ENCODE results near the gene KCNJ3. TPM values are rescaled to one million over a fixed set of nuclear protein-coding genes. Genes with fewer than 3 reads are reported as not detected.

KCNJ3 gene
- total RNA-seq, 1 experiment from 2014 or later, result 0.11 TPM

DNA sequence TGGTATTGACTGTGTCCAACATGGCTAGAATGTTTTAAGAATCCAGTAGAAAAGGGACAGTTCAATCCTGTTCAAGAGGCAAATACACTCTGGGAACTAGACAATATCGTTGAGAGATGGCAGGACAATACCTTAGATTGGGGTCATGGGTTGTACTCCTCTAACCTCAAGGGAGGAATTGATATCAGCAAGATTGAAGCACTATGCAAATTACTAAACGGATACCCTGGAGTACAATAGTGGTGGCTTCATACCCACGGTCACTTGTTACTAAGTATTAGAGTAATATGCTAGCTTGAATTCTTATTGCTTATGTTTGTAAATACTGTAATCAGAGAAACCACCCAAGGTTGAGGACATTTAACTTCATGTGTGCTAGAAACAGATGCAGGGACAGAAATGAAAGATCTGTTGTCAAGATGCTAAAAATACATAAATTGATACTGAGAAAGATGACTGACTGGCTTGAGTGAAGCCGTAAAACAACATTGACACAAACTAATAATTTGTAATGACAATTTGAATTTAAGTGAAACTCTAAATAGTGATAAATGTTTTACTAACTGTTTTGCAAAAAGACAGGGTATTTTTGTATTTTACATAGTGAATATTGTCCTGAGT lies 73.3 kb downstream of the KCNJ3 start:
- no peaks in the 10 kb centered on the region for H3K36me3 Mint-ChIP-seq (ENCODE audit: insufficient read depth in 1 of 3, low read depth in 3 of 3)
- TF ChIP-seq, protein P1, sequence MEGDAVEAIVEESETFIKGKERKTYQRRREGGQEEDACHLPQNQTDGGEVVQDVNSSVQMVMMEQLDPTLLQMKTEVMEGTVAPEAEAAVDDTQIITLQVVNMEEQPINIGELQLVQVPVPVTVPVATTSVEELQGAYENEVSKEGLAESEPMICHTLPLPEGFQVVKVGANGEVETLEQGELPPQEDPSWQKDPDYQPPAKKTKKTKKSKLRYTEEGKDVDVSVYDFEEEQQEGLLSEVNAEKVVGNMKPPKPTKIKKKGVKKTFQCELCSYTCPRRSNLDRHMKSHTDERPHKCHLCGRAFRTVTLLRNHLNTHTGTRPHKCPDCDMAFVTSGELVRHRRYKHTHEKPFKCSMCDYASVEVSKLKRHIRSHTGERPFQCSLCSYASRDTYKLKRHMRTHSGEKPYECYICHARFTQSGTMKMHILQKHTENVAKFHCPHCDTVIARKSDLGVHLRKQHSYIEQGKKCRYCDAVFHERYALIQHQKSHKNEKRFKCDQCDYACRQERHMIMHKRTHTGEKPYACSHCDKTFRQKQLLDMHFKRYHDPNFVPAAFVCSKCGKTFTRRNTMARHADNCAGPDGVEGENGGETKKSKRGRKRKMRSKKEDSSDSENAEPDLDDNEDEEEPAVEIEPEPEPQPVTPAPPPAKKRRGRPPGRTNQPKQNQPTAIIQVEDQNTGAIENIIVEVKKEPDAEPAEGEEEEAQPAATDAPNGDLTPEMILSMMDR (conservative IDR thresholded peaks at IDR 0.05), result no peak

More for the DNA sequence above, 73.3 kb downstream of the KCNJ3 start:
- H3K27me3 ChIP-seq (ENCODE audit: insufficient read depth, low read length), result no peaks in the 10 kb centered on the region
- H3K23ac ChIP-seq (ENCODE audit: insufficient read length, low read depth, low read length), result no peak overlapping the region
- H4K20me1 ChIP-seq (ENCODE audit: control insufficient read depth, insufficient read depth, insufficient read length), result no peaks in the 10 kb centered on the region
- no peak overlapping the region for H3K4me3 Mint-ChIP-seq
- H3K9me3 Mint-ChIP-seq, result no peaks in the 10 kb centered on the region; a peak in 1 of 5 replicates
- H3K23me2 ChIP-seq (ENCODE audit: insufficient read length, low read depth, low read length, poor library complexity, severe bottlenecking), result no peaks in the 10 kb centered on the region
- no peak overlapping the region for H2BK5ac ChIP-seq (ENCODE audit: insufficient read length, low read length)
- H2AFZ ChIP-seq (ENCODE audit: low read length), result no peak overlapping the region
- H3K27ac ChIP-seq (ENCODE audit: insufficient read length, low read depth, low read length), result no peak overlapping the region
- no peak overlapping the region for H3K4ac ChIP-seq (ENCODE audit: low read depth, low read length)
- H3K27me3 Mint-ChIP-seq (ENCODE audit: low read depth), result no peaks in the 10 kb centered on the region; the same call in 1 of the 2 replicates
- H2BK120ac ChIP-seq (ENCODE audit: low read depth, low read length, poor library complexity, severe bottlenecking), result no peak overlapping the region
- no peaks in the 10 kb centered on the region for H3K4me1 ChIP-seq (ENCODE audit: insufficient read depth, low read length)
- H4K5ac ChIP-seq (ENCODE audit: insufficient read length, low read depth, low read length), result no peak overlapping the region
- no peak overlapping the region for H3T11ph ChIP-seq (ENCODE audit: low read length)
- H3K18ac ChIP-seq (ENCODE audit: insufficient read length, low read depth, low read length), result no peak overlapping the region
- H2BK12ac ChIP-seq (ENCODE audit: insufficient read length, low read depth, low read length), result no peak overlapping the region
- H3K9ac ChIP-seq (ENCODE audit: extremely low read depth, insufficient read length, low read length), result no peak overlapping the region
- no peak for DNase-seq
- no peak overlapping the region for H2BK20ac ChIP-seq (ENCODE audit: low read depth, low read length, poor library complexity, severe bottlenecking)
- no CpG with 5 or more reads among the region's 4 CpGs for WGBS (ENCODE audit: extremely low coverage, insufficient read length, low lambda C conversion rate)
- H3K9me3 ChIP-seq (ENCODE audit: control insufficient read depth, low read depth, low read length), result no peaks in the 10 kb centered on the region
- no peak overlapping the region for H4K91ac ChIP-seq (ENCODE audit: insufficient read length, low read depth, low read length)
- no peak overlapping the region for H2AK5ac ChIP-seq (ENCODE audit: insufficient read length, low read length)
- H2BK15ac ChIP-seq (ENCODE audit: low read depth, low read length), result no peak overlapping the region
- no peaks in the 10 kb centered on the region for H3K79me1 ChIP-seq (ENCODE audit: insufficient read depth, low read depth, low read length, poor library complexity, severe bottlenecking)
- no peak overlapping the region for H3K14ac ChIP-seq (ENCODE audit: insufficient read depth, low read length)
- no peaks in the 10 kb centered on the region for H3K79me2 ChIP-seq (ENCODE audit: insufficient read depth, low read length)
- no peak overlapping the region for H3K56ac ChIP-seq (ENCODE audit: insufficient read length, low read depth, low read length)
- no peak overlapping the region for H4K8ac ChIP-seq (replicated peaks; ENCODE audit: insufficient read length, low read depth, low read length)
- H3K27ac Mint-ChIP-seq, result no peak overlapping the region; a peak in 1 of 7 replicates
- no peaks in the 10 kb centered on the region for H3K4me1 Mint-ChIP-seq
- no peak overlapping the region for H3K4me2 ChIP-seq (ENCODE audit: insufficient read depth, insufficient read length, low read length)
